ENCODE measurements around the gene GEMIN5. TPM values are rescaled to one million over a fixed set of nuclear protein-coding genes. Genes with fewer than 3 reads are reported as not detected.

GEMIN5 gene
- total RNA-seq, 1 donor from 2014 or later, result 13.9 TPM

GRCh38 chr5:154840435-154841272 is 97.4 kb downstream of the GEMIN5 start:
- Mint-ChIP-seq H3K27ac (ENCODE audit: unreplicated experiment) (no peak overlapping the region), H3K36me3 (ENCODE audit: unreplicated experiment) (no peaks in the 10 kb centered on the region), H3K9me3 (ENCODE audit: unreplicated experiment) (no peaks in the 10 kb centered on the region), H3K4me3 (ENCODE audit: unreplicated experiment) (no peak overlapping the region), H3K4me1 (ENCODE audit: low read depth, unreplicated experiment) (no peaks in the 10 kb centered on the region), H3K27me3 (ENCODE audit: unreplicated experiment) (no peaks in the 10 kb centered on the region)
- TF ChIP-seq CTCF (IDR thresholded peaks at IDR 0.05; ENCODE audit: partially characterized antibody, unreplicated experiment), result no peak
- no peak for DNase-seq

Other genes with a start within 250 kb of the GEMIN5 start
- 199 TPM for gene LARP1, start 182.8 kb downstream of the GEMIN5 start, total RNA-seq (ENCODE audit: unreplicated experiment)
- gene FAXDC2, start 87.6 kb downstream of the GEMIN5 start, total RNA-seq (ENCODE audit: unreplicated experiment), result 0.66 TPM
- 54.7 TPM for gene CNOT8, start 79.6 kb downstream of the GEMIN5 start, total RNA-seq (ENCODE audit: unreplicated experiment)
- gene MRPL22, start 2.9 kb upstream of the GEMIN5 start, total RNA-seq (ENCODE audit: unreplicated experiment), result 38.4 TPM
- gene KIF4B, start 75.5 kb upstream of the GEMIN5 start, total RNA-seq (ENCODE audit: unreplicated experiment), result not detected

All from glutamatergic neuron (in vitro differentiated cells).